Measurements from ENCODE around the gene CDC34.
A peak's percentile ranks its signal among the peaks of the same experiment; 100 is the strongest.

- no peak for TF ChIP-seq POLR2AphosphoS5 (IDR thresholded peaks at IDR 0.05; ENCODE audit: low read depth, low read length)
- TF ChIP-seq CTCF (IDR thresholded peaks at IDR 0.05) = peak; percentile 96
- TF ChIP-seq TCF7L2 (IDR thresholded peaks at IDR 0.05; ENCODE audit: low read depth, low read length) = no peak
- no peak for TF ChIP-seq REST (IDR thresholded peaks at IDR 0.05; ENCODE audit: insufficient read depth in 1 of 2, low read depth in 2 of 2, low read length in 1 of 2)
Measured at GRCh38 chr19:495402-496111, 36.0 kb upstream of the CDC34 start.
